ENCODE data around the gene TUBA4B. TPM values are rescaled to one million over a fixed set of nuclear protein-coding genes. Genes with fewer than 3 reads are reported as not detected.
"Not testable (repeated sequence)": the region's sequence is repeated elsewhere in the genome, so short reads cannot be mapped to it uniquely, and the experiment has no call there.

The TUBA4B gene
- total RNA-seq, 4 donors from 2014 or later = not detected

DNA sequence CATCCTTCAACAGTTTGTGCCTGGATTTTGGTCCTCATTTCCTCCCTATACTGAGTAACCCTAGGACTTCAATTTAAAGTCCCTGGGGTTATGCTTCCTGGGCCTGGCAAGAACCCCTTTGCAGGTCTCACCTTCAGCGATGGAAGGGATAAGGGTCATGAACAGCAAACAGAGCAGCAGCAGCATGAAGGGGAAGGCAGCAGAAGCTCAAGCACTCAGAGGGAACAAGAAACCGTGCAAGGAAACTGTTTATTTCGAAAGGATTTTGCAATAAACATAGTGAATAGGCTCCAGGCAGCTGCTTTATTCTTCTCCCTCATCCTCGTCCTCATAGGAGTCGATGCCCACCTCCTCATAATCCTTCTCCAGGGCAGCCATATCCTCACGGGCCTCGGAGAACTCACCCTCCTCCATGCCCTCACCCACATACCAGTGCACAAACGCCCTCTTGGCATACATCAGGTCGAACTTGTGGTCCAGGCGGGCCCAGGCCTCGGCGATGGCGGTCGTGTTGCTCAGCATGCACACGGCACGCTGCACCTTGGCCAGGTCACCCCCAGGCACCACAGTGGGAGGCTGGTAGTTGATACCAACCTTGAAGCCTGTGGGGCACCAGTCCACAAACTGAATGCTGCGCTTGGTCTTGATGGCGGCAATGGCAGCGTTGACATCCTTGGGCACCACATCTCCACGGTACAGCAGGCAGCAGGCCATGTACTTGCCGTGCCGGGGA, 2.8 kb upstream of the TUBA4B start:
- no peak for DNase-seq (ENCODE audit: low spot score)
- TF ChIP-seq, protein P1, sequence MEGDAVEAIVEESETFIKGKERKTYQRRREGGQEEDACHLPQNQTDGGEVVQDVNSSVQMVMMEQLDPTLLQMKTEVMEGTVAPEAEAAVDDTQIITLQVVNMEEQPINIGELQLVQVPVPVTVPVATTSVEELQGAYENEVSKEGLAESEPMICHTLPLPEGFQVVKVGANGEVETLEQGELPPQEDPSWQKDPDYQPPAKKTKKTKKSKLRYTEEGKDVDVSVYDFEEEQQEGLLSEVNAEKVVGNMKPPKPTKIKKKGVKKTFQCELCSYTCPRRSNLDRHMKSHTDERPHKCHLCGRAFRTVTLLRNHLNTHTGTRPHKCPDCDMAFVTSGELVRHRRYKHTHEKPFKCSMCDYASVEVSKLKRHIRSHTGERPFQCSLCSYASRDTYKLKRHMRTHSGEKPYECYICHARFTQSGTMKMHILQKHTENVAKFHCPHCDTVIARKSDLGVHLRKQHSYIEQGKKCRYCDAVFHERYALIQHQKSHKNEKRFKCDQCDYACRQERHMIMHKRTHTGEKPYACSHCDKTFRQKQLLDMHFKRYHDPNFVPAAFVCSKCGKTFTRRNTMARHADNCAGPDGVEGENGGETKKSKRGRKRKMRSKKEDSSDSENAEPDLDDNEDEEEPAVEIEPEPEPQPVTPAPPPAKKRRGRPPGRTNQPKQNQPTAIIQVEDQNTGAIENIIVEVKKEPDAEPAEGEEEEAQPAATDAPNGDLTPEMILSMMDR (IDR thresholded peaks at IDR 0.05) = no peak
- ATAC-seq (ENCODE audit: low FRiP score) = no peak

DNA sequence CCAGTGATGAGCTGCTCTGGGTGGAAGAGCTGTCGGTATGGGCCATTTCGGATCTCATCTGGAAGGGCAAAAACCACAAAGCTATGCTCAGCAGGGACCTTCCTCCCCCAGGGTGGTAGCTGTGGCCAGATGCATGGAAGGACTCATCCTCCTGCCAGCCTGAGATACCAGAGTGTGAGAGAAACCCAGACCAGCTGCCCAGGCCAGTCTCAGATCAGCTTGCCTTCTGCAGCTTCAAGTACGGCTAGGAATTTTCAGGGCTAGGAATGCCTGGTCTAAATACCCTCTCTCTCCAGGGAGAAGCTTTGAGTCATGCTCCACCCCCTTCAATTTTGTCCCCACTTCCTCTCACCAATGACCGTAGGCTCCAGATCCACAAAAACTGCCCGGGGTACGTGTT, 1.4 kb upstream of the TUBA4B start:
- no peak for ATAC-seq (ENCODE audit: low FRiP score)
- TF ChIP-seq, protein P1 (IDR thresholded peaks at IDR 0.05) = no peak
- no peak for DNase-seq (ENCODE audit: low spot score)

DNA sequence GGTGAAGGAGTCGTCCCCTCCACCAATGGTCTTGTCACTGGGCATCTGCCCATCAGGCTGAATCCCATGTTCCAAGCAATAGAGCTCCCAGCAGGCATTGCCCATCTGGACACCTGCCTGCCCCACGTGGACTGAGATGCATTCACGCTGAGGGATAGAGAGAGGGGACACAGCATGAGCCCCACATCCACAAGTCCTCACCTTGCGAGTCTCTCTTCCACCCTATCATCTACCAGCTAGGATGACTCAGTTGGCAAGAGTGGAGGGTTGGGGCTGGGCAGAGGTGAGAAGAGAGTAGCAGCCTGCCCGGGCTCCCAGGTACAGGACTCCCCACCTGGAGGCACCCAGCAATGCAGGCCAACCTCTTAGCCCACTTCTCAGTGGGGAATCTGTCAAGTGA, 959 bp upstream of the TUBA4B start:
- DNase-seq (ENCODE audit: low spot score) = no peak
- TF ChIP-seq, protein P1 (IDR thresholded peaks at IDR 0.05) = no peak
- ATAC-seq (ENCODE audit: low FRiP score) = no peak

DNA sequence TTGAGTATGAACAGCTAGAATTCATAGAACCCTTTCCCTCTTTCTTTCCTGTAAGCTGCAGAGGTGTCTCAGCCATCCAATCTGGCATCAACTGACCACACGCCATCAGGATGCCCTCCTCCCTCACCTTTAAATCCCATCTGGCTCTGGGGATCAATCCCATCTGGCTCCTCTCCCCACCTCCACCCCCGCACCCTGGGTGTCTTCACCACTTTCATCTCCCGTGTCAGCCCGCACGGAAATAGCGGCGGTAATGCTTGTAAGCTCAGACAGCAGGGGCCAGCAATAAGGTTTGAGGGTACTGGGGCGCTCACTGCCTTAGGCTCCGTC, 508 bp upstream of the TUBA4B start:
- TF ChIP-seq, protein P1 (IDR thresholded peaks at IDR 0.05) = no peak
- DNase-seq (ENCODE audit: low spot score) = no peak
- no peak for ATAC-seq (ENCODE audit: low FRiP score)

DNA sequence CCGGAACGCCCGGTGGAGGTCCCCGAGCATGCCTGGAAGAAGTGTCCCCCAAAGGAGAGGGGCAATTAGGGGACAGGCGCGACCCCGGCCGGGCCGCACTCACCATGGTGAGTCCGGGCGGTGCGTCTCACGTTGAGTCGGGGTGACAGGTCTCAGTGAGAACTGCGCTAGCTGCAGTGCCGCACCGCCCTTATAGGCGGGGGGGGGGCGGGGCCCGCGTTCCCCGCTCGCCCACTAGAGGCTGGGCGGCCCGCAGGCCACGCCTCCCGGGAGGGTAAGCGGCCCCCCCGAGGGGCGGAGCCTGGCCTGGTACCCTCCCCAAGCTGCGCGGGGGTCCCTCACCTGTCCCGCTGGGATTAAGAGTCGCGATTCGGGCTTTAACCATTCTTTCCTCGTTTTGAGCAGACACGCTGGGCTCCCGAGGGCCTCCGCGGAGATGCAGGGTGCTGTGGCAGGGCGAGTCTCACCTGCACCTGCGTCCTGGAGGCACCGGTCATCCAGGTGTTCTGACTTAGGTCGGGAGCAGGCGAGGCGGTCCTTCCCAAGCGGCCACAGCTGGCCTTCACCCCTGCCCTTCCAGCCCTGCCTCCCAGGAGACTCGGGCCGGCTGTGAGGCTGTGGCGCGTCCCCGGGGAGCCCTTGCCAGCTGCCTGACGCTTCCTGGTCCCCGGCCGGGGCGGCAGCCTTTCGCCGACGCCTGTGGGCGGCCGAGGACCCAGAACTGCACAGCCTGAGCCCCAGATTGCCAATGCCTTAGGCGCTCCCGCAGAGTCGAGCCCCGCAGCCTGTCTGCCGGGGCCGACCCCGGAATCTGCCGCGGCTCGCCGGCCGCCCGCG, 928 bp downstream of the TUBA4B start, which contains the start of gene TUBA4A:
Gene TUBA4A (minus strand): TSS at position 166 of the 837 bp plus-strand sequence. CDS start 60 bp downstream, at position 106.
- peak; percentile 76 for ATAC-seq (ENCODE audit: low FRiP score)
- TF ChIP-seq, protein P1 (IDR thresholded peaks at IDR 0.05) = peak in 1 of 3 donors; percentile 7
- DNase-seq (ENCODE audit: low spot score) = peak; percentile 59

DNA sequence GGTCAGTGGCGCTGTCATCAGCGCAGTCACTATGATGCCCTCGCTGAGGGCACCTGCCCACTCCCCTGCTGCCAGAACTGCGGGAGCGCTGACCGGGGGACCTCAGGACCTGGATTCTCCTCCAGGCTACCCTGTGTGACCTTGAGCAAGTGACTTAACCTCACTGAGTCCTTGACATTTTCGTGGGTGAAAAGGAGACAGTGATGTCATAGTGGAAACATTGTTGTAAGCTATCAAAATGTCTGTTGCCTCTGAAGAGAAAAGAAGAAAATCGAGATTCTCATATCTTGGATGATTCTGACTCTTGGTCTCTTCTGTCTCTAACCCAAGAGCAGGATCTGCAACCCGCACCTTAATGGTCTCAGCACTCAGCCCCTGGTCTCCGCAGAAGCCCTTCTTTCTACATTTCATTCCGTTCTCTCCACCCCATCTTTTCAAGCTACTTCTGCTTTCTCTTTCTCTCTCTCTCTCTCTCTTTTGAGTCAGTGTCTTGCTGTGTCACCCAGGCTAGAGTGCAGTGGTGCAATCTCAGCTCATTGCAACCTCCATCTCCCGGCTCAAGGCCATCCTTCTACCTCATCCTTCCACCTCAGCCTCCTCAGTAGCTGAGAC, 1.7 kb downstream of the TUBA4B start:
- ATAC-seq (ENCODE audit: low FRiP score) (no peak), DNase-seq (ENCODE audit: low spot score) (no peak)
- TF ChIP-seq, protein P1 (IDR thresholded peaks at IDR 0.05) = no peak

DNA sequence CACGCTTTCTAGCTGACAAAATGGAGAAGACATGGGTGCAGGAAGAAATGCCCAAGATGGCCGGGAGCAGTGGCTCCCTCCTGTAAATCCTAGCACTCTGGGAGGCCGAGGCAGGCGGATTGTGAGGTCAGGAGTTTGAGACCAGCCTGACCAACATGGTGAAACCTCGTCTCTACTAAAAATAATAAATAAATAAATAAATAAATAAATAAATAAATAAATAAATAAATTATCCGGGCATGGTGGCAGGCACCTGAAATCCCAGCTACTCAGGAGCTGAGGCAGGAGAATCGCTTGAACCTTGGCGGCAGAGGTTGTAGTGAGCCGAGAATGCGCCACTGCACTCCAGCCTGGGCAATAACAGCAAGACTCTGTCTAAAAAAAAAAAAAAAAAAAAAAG, 5.9 kb downstream of the TUBA4B start:
- not testable (repeated sequence) for ATAC-seq (ENCODE audit: low FRiP score); DNase-seq (ENCODE audit: low spot score)

Data from omental fat pad (tissue), 4 donors.